HG03045 (cell line): ENCODE results near the gene SRPK1.

ENCODE experiments used
- ATAC-seq: cut with Tn5 transposase; IDR thresholded peaks from one replicate; pipeline ENCODE4 v1.9.1; 2021; ENCODE audit warnings: mild to moderate bottlenecking, moderate library complexity; ENCODE audit not compliant: unreplicated experiment

SRPK1 gene

GRCh38 chr6:35829306-35829705 is 91.6 kb downstream of the SRPK1 start:
- ATAC-seq, result no peak

GRCh38 chr6:35824552-35825192 is 96.2 kb downstream of the SRPK1 start:
- no peak for ATAC-seq

GRCh38 chr6:35823601-35824000 is 97.3 kb downstream of the SRPK1 start:
- ATAC-seq, result no peak

GRCh38 chr6:35817515-35817914 is 103.4 kb downstream of the SRPK1 start:
- no peak for ATAC-seq

- ATAC-seq, result no peak
Observed at GRCh38 chr6:35811699-35811995, 109.3 kb downstream of the SRPK1 start.

GRCh38 chr6:35810971-35811698 is 109.8 kb downstream of the SRPK1 start:
- ATAC-seq, result no peak

GRCh38 chr6:35809809-35810208 is 111.1 kb downstream of the SRPK1 start:
- no peak for ATAC-seq

GRCh38 chr6:35808688-35809087 is 112.2 kb downstream of the SRPK1 start:
- no peak for ATAC-seq

- ATAC-seq, result no peak
Observed at GRCh38 chr6:35804996-35805736, 115.7 kb downstream of the SRPK1 start, which contains the start of gene LHFPL5. Gene LHFPL5 (plus strand): TSS chr6:35805352. CDS start chr6:35805671, 319 bp downstream.

- ATAC-seq, result no peak
Observed at GRCh38 chr6:35801148-35801547, 119.8 kb downstream of the SRPK1 start.

GRCh38 chr6:35798706-35799105 is 122.2 kb downstream of the SRPK1 start:
- ATAC-seq, result no peak

- no peak for ATAC-seq
Observed at GRCh38 chr6:35797837-35798526, 122.9 kb downstream of the SRPK1 start.

- no peak for ATAC-seq
Observed at GRCh38 chr6:35796236-35796635, 124.7 kb downstream of the SRPK1 start.

- ATAC-seq, result no peak
Observed at GRCh38 chr6:35795453-35796071, 125.3 kb downstream of the SRPK1 start.

GRCh38 chr6:35794536-35795452 is 126.1 kb downstream of the SRPK1 start:
- ATAC-seq, result no peak

- ATAC-seq, result no peak
Observed at GRCh38 chr6:35790683-35791082, 130.2 kb downstream of the SRPK1 start.

GRCh38 chr6:35788423-35788982 is 132.4 kb downstream of the SRPK1 start:
- no peak for ATAC-seq

GRCh38 chr6:35787266-35788218 is 133.4 kb downstream of the SRPK1 start:
- no peak for ATAC-seq
